IPS-18c (cell line): ENCODE data around the gene MTRF1.

ENCODE experiments used
- H3K4me3 ChIP-seq: 2 replicates; pipeline ENCODE4 v1.7.0; 2013; ENCODE audit warnings: low read depth, mild to moderate bottlenecking, low read length, moderate library complexity; ENCODE audit not compliant: insufficient read depth
- H3K9me3 ChIP-seq: one replicate; pipeline ENCODE4 v1.6.1; 2013; ENCODE audit warnings: mild to moderate bottlenecking, low read length, moderate library complexity; ENCODE audit not compliant: control insufficient read depth, insufficient read depth

MTRF1 gene

GRCh38 chr13:41263261-41263971, at the start of gene MTRF1:
TSS of gene MTRF1 (minus strand) at chr13:41263576. CDS start at chr13:41260907, 2,669 bp downstream.
- peak within 1 kb of the TSS; percentile 87 for H3K4me3 ChIP-seq
- H3K9me3 ChIP-seq, result peaks cover 6% of the 10 kb centered on the region

- H3K4me3 ChIP-seq, result no peak overlapping the region
- no peaks in the 10 kb centered on the region for H3K9me3 ChIP-seq
Observed at GRCh38 chr13:41313117-41313516, 49.7 kb upstream of the MTRF1 start.

- Histone ChIP-seq H3K4me3 (peak overlapping the region; percentile 98), H3K9me3 (no peaks in the 10 kb centered on the region)
Observed at GRCh38 chr13:41312176-41312500, 48.8 kb upstream of the MTRF1 start.

- Histone ChIP-seq H3K4me3 (peak overlapping the region; percentile 98), H3K9me3 (no peaks in the 10 kb centered on the region)
Observed at GRCh38 chr13:41311406-41312175, 48.2 kb upstream of the MTRF1 start.

GRCh38 chr13:41310963-41311405, 47.6 kb upstream of the MTRF1 start, which contains the start of gene NAA16:
TSS of gene NAA16 (plus strand) at chr13:41311267. CDS start at chr13:41311529, 262 bp downstream.
- no peaks in the 10 kb centered on the region for H3K9me3 ChIP-seq
- peak within 1 kb of the TSS; percentile 98 for H3K4me3 ChIP-seq

GRCh38 chr13:41307884-41308640, 44.7 kb upstream of the MTRF1 start:
- Histone ChIP-seq H3K4me3 (no peak overlapping the region), H3K9me3 (no peaks in the 10 kb centered on the region)

GRCh38 chr13:41306271-41307145, 43.1 kb upstream of the MTRF1 start:
- no peak overlapping the region for H3K4me3 ChIP-seq
- H3K9me3 ChIP-seq, result no peaks in the 10 kb centered on the region

GRCh38 chr13:41304551-41304950, 41.2 kb upstream of the MTRF1 start:
- Histone ChIP-seq H3K4me3 (no peak overlapping the region), H3K9me3 (no peaks in the 10 kb centered on the region)

GRCh38 chr13:41302743-41303142, 39.4 kb upstream of the MTRF1 start:
- Histone ChIP-seq H3K9me3 (no peaks in the 10 kb centered on the region), H3K4me3 (no peak overlapping the region)

GRCh38 chr13:41299316-41300094, 36.1 kb upstream of the MTRF1 start:
- Histone ChIP-seq H3K4me3 (no peak overlapping the region), H3K9me3 (no peaks in the 10 kb centered on the region)

- no peaks in the 10 kb centered on the region for H3K9me3 ChIP-seq
- no peak overlapping the region for H3K4me3 ChIP-seq
Observed at GRCh38 chr13:41296879-41297646, 33.7 kb upstream of the MTRF1 start.

GRCh38 chr13:41295973-41296372, 32.6 kb upstream of the MTRF1 start:
- Histone ChIP-seq H3K9me3 (no peaks in the 10 kb centered on the region), H3K4me3 (no peak overlapping the region)

- no peaks in the 10 kb centered on the region for H3K9me3 ChIP-seq
- H3K4me3 ChIP-seq, result no peak overlapping the region
Observed at GRCh38 chr13:41294914-41295313, 31.5 kb upstream of the MTRF1 start.

- H3K9me3 ChIP-seq, result no peaks in the 10 kb centered on the region
- no peak overlapping the region for H3K4me3 ChIP-seq
Observed at GRCh38 chr13:41293272-41293671, 29.9 kb upstream of the MTRF1 start.

GRCh38 chr13:41291246-41291645, 27.9 kb upstream of the MTRF1 start:
- H3K4me3 ChIP-seq, result no peak overlapping the region

GRCh38 chr13:41289463-41289881, 26.1 kb upstream of the MTRF1 start:
- H3K9me3 ChIP-seq, result no peaks in the 10 kb centered on the region
- H3K4me3 ChIP-seq, result no peak overlapping the region

More at GRCh38 chr13:41291246-41291645, 27.9 kb upstream of the MTRF1 start:
- no peaks in the 10 kb centered on the region for H3K9me3 ChIP-seq
